GM15510 (cell line): ENCODE results near the gene CDH10.

Experiments
- POLR2A ChIP-seq: IDR thresholded peaks from 3 replicates; pipeline ENCODE4 v1.6.1; 2011; ENCODE audit warnings: borderline replicate concordance; ENCODE audit not compliant: insufficient read length; ENCODE audit errors: extremely low read depth

The CDH10 gene

DNA sequence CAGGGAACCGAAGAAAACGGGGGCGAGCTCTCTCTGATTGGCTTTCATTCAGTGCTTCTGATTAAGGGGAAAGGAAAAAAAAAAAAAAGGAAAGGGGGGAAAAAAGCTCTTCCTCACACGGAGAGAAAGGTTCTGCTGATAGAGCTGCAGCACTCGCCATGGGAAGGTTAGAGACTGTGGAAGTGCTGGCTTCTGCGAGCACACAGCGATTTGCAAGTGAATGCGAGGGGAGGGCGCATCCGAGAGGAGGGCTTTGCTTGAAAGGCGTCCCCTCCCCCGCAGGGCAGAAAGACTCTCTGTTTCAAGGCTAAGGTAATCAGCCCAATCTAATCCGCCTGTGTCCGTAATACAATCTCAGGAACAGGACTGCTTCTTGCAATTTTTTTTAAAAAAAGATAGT lies at the start of gene CDH10:
CDH10 (minus strand) TSS at position 218 of the 400 bp plus-strand sequence. CDS start 51,488 bp downstream, outside the sequence.
- TF ChIP-seq POLR2A = no peak

DNA sequence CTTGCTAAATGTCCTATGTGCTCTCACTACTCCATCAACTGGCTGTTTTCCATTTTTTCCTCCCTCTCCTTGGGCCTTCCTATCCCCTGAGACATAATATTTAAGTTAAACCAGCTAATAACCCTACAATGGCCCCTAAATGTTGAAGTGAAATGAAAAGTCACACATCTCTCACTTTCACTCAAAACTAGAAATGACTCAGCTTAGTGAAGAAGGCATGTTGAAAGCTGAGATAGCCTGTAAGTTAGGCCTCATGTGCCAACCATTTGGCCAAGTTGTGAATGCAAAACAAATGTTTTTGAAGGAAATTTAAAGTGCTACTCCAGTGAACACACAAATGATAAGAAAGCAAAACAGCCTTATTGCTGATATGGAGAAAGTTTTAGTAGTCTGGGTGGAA lies 48.8 kb upstream of the CDH10 start:
- no peak for TF ChIP-seq POLR2A

DNA sequence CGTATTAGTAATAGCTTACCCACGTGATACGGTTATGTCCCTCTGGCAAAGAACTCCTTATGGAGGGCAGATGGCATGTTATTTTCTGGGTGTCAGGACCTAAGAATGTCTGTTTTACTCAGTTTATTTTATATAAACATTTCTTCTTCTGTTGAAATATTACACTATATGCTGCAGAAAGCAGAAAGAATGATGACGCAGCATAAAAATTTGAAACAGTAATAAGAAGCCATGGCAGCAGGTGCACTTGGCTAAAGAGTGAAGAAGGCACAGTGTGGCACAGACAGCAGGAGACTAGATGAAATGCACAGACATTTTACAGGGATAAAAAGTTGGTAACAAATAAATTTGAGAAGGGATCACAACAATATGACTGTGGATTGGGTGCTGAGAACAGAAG lies 46.3 kb upstream of the CDH10 start:
- no peak for TF ChIP-seq POLR2A

DNA sequence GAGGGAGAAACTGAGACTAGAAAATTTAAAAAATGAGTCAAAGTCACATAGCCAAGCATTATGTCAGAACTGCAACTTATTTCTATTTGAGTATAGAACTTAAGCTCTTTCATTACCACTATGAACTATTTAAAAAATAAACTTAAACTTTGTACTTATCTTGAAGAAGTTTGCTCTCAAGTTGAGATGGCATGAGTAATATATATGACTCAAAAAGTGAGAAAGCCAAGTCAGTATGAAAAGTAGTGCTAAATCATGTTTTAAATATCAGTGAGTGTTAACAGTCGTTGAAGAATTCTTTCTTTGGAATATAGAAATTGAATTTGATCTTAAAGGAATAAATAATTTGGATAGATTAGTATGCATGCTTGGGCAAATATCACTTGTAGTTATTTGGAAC lies 36.3 kb upstream of the CDH10 start:
- TF ChIP-seq POLR2A = no peak

DNA sequence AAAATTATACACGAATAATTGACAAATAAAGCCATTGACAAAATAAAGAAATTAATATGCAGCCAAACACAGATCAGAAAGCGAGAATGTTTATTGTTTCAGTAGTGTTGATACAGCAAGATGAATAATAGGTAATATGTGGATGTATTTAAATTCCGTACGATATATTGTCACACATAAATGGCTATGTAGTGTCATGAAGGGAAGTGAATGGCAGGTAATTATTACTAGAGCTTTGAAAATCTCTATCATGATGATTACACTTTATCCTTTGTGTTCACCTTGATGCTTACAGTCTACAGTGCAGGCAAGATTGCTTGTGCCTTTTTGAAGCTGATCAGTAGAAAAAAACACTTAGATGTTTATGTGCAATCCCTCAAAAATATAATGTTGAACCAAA lies 23.3 kb upstream of the CDH10 start:
- no peak for TF ChIP-seq POLR2A

DNA sequence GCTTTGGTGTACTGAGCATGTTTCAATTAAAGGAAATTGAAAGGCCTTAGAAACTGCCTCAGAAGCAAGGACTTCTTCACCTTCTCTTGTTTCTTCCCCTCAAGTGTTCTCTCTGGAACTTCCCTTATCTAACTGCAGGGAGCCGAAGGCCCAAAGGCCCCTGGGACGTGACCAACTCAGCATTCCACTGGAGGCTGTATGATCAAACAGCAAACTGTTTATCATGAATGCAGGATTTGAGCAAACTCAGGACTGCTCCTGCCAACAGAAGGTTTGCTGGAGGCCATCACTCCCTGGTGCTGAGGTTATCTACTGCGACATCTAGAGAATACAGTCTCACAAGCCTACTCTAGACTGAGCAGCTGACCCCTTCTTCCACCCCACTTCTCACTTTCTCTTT lies 4.8 kb upstream of the CDH10 start:
- TF ChIP-seq POLR2A = no peak

DNA sequence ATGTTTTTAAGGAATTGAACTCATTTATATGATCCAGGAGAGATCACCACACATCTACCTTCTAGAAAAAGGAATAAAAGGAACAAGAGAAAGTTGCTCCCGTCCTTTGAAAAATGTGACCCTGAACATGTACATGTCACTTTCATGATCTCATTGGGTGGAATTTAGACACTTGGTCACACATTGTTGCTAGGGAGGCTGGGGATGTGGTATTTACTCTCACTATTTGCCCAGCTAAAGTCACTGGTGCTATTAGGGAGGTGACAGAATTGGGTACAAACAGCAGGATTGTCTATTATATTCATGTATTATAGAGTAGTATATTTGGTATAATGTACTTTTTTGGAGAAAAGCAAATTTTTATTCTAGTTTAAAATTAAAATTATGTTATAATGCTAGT lies 2.1 kb upstream of the CDH10 start:
- TF ChIP-seq POLR2A = no peak

DNA sequence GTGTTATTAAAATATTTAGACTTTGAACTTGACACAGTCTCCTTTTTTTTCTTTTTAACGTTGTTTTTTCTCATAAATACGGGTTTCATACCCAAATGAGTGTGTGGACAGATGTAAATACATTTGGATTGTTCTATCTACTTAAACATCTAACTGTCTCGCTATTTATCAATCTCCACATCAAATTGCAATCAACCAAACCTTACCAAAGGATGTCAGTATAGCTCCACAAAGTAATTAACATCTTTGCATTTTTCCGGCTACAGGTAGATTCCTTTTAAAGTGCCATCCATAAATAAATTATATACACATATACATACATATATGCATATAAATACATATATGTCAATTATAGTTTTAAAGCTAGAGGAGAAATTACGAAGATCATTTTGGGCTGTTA lies 705 bp upstream of the CDH10 start:
- TF ChIP-seq POLR2A = no peak

DNA sequence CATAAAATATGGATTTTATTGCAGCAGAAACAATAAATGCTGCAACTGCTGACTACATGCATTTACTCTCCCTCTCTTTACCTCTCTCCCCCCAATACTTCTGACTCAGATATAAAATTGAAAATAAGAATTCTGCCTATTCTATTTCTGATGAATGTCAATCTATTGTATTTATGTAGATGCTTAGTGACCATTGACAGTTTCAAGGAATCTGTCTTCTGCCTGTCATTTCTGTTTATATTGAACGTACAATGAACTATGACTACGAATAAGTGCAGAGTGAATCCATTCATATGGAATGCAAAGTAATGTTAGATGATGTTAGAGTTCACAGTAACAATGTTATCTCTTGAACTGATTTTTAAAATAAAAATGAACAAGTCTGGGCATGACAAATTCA lies 898 bp downstream of the CDH10 start:
- no peak for TF ChIP-seq POLR2A

DNA sequence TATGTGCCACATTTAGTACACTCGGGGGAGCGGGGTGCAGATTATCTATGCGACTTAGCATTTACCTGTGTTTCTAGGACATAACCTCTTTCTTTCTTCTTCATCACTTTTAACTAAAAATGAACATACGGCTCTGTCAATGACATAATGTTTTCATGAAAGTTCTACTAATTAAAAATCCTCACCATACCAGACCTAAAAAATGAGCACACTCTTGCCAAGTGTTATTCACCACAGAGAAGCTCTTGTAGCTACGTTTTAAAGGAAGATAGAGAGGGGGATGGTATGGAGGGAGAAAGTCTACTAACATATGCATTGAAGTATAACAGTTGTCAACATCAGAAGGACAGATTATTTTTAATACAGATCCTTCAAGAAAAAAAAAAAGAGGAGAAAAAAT lies 1.6 kb downstream of the CDH10 start:
- no peak for TF ChIP-seq POLR2A

DNA sequence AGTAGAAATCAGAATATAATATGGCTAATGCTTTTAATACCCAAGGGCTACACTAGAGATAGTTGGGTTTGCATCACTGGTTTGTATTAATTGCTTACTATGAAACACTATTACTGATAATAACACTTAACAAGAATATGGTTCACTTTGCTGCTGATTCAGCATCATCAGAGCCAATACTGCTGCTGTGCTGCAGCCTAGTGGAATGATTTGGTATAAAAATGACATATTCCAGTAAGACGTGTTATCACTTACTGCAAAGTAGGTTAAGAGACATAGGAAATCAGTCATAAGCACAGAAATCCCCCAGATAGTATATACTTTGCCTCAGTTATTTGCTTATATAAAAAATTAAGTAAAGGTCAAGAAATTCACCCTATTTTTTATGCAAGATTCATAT lies 2.8 kb downstream of the CDH10 start:
- no peak for TF ChIP-seq POLR2A

DNA sequence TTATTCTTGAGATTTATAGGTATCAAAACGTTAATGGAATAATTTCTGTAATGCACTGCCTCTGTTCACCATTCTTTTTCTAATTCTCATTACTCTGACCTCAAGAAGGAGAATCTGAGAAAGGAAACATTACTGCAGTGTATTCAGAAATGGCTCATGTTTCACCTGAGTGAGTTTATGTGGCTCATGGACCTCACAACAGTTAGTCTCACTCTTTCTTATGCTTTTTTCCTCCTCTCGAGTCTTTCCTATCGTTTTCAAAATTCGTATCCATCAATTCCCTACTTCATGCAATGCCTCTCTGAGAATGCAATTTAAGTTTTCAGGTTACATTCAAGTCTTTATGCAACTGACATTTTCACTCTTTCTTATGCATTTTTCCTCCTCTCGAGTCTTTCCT lies 9.6 kb downstream of the CDH10 start:
- TF ChIP-seq POLR2A = no peak

DNA sequence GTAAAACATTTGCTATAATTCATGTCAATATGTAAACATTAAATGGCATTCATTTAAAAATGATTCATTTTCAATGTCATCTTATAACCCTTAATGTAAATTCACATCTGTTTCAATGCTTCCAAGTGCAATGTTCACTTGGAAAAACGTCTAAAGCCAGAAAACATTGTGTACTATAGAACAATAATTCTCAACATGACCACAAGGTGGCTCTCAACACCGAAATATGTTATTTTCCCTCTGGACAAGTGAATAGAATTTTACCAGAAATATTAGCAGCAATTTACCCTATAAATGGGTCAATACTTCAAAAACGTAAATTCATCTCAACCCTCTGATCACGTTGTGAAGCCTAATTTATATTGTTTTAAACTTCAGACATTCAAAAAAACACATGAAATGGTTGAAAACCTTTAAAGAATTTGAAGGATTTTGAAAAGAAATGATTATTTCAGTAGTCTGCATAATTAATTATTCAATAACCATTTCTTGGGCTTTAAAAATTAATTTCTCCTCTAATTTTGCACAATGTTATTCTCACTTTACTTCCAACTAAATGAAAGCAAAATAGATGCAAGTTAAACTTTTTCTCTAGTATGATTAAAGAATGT lies 11.0 kb downstream of the CDH10 start:
- no peak for TF ChIP-seq POLR2A

DNA sequence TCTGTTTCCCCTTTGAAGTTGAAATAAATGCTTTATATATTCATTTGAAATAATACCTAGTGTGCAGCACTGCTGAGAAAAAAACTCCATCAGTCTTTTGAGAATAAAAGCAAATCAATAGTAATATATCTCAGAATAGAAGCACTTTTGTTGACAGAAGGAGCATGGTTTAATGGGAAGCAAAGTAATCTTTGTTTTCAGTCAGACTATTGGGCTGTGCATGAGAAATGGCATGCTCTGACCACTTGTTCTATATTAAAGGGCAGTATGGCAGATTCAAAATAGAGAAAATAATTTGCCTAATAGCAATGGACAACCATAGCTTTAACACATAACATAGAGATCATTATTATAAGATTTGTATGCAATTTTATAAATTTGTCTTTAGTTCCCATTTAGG lies 12.4 kb downstream of the CDH10 start:
- no peak for TF ChIP-seq POLR2A

DNA sequence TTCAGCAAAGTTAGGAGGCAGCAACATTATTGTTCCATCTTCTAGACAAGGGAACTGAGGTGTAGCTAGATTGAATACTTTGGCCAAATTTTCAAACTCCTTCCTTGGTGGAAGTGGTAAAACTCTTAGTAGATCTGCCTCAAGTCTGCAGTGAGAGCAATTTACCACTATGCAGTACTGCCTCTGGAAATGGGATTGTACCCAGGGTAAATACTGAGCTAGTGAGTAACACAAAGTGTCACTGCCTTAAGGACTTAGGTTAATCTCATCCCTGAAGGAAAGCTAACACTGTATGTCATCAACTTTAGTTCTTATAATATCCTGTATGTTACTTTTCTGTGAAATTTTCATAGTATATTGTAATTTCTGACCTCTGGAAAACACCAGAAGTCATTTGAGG lies 13.9 kb downstream of the CDH10 start:
- TF ChIP-seq POLR2A = no peak

DNA sequence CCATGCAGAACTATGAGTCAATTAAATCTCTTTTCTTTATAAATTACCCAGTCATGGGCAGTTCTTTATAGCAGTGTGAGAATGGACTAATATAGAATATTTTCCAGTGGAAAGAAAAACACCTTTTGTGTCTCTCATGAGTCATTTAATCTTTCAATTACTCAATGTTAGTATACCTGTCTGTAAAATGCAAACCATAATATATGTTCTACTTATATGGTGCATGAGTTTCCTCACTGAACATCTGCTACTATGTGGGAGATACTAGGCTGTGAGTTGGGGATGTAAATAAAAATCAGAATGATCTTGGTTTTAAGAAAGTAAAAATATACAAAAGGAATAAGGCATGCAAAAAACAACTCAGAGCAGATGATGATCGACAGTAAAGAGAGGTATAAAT lies 15.0 kb downstream of the CDH10 start:
- TF ChIP-seq POLR2A = no peak

DNA sequence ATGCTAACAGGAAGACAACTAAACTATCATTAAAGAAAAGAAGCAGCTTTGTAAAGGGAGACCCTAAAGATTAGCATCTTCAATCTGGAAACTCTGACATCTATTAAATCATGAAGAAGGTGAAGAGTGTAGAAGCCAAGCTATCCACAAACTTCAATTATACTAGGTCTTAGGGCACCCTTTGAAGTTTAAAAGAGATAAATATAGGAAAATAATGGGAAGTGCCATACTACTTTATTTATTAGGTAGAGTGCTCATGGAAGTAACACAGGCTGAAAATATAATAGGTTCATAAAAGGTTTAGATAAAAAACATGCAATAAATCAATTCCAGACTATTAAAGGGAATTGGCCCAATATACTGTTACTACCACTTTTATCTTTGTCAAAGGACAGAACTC lies 19.9 kb downstream of the CDH10 start:
- no peak for TF ChIP-seq POLR2A
